Bronchial epithelial cell (primary cell): ENCODE measurements around the gene FARP1. TPM values are rescaled to one million over a fixed set of nuclear protein-coding genes. Genes with fewer than 3 reads are reported as not detected.

ENCODE experiments used
- DNase-seq: peaks from one replicate; pipeline ENCODE4 v3.0.0-alpha.2; 2010; ENCODE audit warnings: low read depth
- FAIRE-seq: peaks from 2 replicates; lab custom pipeline; 2011; peaks lifted over from hg19 to GRCh38; lab: Jason Lieb, UNC
- H3K27me3 ChIP-seq: 2 replicates; pipeline ENCODE4 v1.5.1; 2011; ENCODE audit warnings: low read length; ENCODE audit not compliant: control insufficient read depth, insufficient read depth
- H3K36me3 ChIP-seq: 2 replicates; pipeline ENCODE4 v1.5.1; 2011; ENCODE audit warnings: low read length; ENCODE audit not compliant: control insufficient read depth, insufficient read depth
- H3K4me3 ChIP-seq: 2 replicates; pipeline ENCODE4 v1.5.1; 2011; ENCODE audit warnings: mild to moderate bottlenecking, low read depth, low read length, control low read depth
- CTCF ChIP-seq: IDR thresholded peaks from 2 replicates; pipeline ENCODE4 v1.5.1; 2011; ENCODE audit warnings: mild to moderate bottlenecking, moderate library complexity, low read length, control low read depth, inconsistent platforms; ENCODE audit not compliant: insufficient read depth, severe bottlenecking
- total RNA-seq: library from RNA; depleted of rRNA; stranded (reverse); fragments of >200 nt; gene quantifications from 2 replicates; pipeline ENCODE4 v1.2.1, GENCODE V29; 2014

The FARP1 gene
- total RNA-seq, 1 donor from 2014 or later = 11.1 TPM

GRCh38 chr13:98293570-98294142 lies 150.8 kb downstream of the FARP1 start:
- DNase-seq (no peak), FAIRE-seq (no peak)
- Histone ChIP-seq H3K27me3 (no peaks in the 10 kb centered on the region), H3K36me3 (no peaks in the 10 kb centered on the region), H3K4me3 (no peak overlapping the region)
- TF ChIP-seq CTCF = no peak

- no peaks in the 10 kb centered on the region for H3K36me3 ChIP-seq
- no peak overlapping the region for H3K4me3 ChIP-seq
- no peaks in the 10 kb centered on the region for H3K27me3 ChIP-seq
- TF ChIP-seq CTCF = no peak
- no peak for FAIRE-seq
- no peak for DNase-seq
These were observed 152.5 kb downstream of the FARP1 start for GRCh38 chr13:98295371-98295770.

GRCh38 chr13:98297051-98297450 lies 154.2 kb downstream of the FARP1 start:
- no peak for DNase-seq
- Histone ChIP-seq H3K27me3 (no peaks in the 10 kb centered on the region), H3K36me3 (no peaks in the 10 kb centered on the region), H3K4me3 (no peak overlapping the region)
- FAIRE-seq = no peak
- no peak for TF ChIP-seq CTCF

- Histone ChIP-seq H3K36me3 (no peaks in the 10 kb centered on the region), H3K4me3 (no peak overlapping the region), H3K27me3 (no peaks in the 10 kb centered on the region)
- FAIRE-seq (no peak), DNase-seq (no peak)
- TF ChIP-seq CTCF = no peak
These were observed 154.9 kb downstream of the FARP1 start for GRCh38 chr13:98297745-98298144.

- DNase-seq = peak; percentile 13
- H3K36me3 ChIP-seq = no peaks in the 10 kb centered on the region
- no peak for FAIRE-seq
These were observed 155.7 kb downstream of the FARP1 start for GRCh38 chr13:98298599-98298998.

More at GRCh38 chr13:98298599-98298998, 155.7 kb downstream of the FARP1 start:
- no peak for TF ChIP-seq CTCF
- Histone ChIP-seq H3K4me3 (no peak overlapping the region), H3K27me3 (no peaks in the 10 kb centered on the region)
